Measurements from ENCODE around the gene ALX4. TPM values are rescaled to one million over a fixed set of nuclear protein-coding genes. Genes with fewer than 3 reads are reported as not detected.

ALX4 gene
- total and polyA plus RNA-seq, 2 of the 8 experiments (the other 6 are each of a cell fraction or from before 2014, with no cell fraction given) = not detected

GRCh38 chr11:44267006-44267749 is 42.8 kb downstream of the ALX4 start:
- Histone ChIP-seq H3K4me3 (ENCODE audit: extremely low read depth in 1 of 4, insufficient read depth in 2 of 4, low read depth in 3 of 4, low read length in 4 of 4) (no peak overlapping the region), H2BK5ac (ENCODE audit: low read depth, low read length) (no peak overlapping the region), H4K5ac (ENCODE audit: insufficient read length, low read depth, low read length) (no peak overlapping the region), H3K23me2 (ENCODE audit: low read depth, low read length) (no peaks in the 10 kb centered on the region), H3K4ac (replicated peaks; ENCODE audit: insufficient read length, low read depth, low read length) (no peak overlapping the region), H2BK120ac (replicated peaks; ENCODE audit: low read depth, low read length) (no peak overlapping the region), H3K18ac (ENCODE audit: extremely low read depth, low read length) (no peak overlapping the region), H2AFZ (ENCODE audit: low read length) (no peak overlapping the region), H3K9me3 (ENCODE audit: insufficient read depth in 2 of 2, low read depth in 1 of 2, low read length in 1 of 2) (no peaks in the 10 kb centered on the region), H2BK12ac (ENCODE audit: low read depth, low read length) (no peak overlapping the region), H2BK20ac (ENCODE audit: low read length) (no peak overlapping the region), H3K79me2 (ENCODE audit: control insufficient read depth in 1 of 2, insufficient read depth in 2 of 2, low read length in 2 of 2) (no peaks in the 10 kb centered on the region), H4K8ac (ENCODE audit: extremely low read depth, insufficient read depth, low read length) (no peak overlapping the region), H3K9ac (replicated peaks in 1 of 4; ENCODE audit: extremely low read depth in 1 of 4, low read depth in 3 of 4, low read length in 3 of 4) (no peak overlapping the region), H3K23ac (ENCODE audit: insufficient read length) (no peak overlapping the region), H3K4me2 (ENCODE audit: insufficient read depth in 1 of 2, low read depth in 2 of 2, low read length in 2 of 2) (no peak overlapping the region), H3K56ac (replicated peaks; ENCODE audit: insufficient read length, low read depth, low read length) (no peak overlapping the region), H2BK15ac (ENCODE audit: low read length) (no peak overlapping the region), H3K14ac (ENCODE audit: insufficient read length) (no peak overlapping the region), H4K20me1 (replicated peaks in 1 of 2; ENCODE audit: control insufficient read depth in 1 of 2, insufficient read depth in 2 of 2, low read length in 2 of 2) (no peaks in the 10 kb centered on the region), H3K79me1 (ENCODE audit: low read depth, low read length) (no peaks in the 10 kb centered on the region), H3K4me1 (replicated peaks in 1 of 4; ENCODE audit: control insufficient read depth in 3 of 4, insufficient read depth in 4 of 4, low read length in 3 of 4) (no peaks in the 10 kb centered on the region; a peak in 2 of 7 replicates), H3K36me3 (ENCODE audit: control insufficient read depth in 2 of 4, insufficient read depth in 4 of 4, low read length in 3 of 4) (no peaks in the 10 kb centered on the region), H3K27me3 (replicated peaks in 1 of 4; ENCODE audit: control insufficient read depth in 3 of 4, extremely low read depth in 1 of 4, insufficient read depth in 3 of 4, low read length in 3 of 4) (no peaks in the 10 kb centered on the region), H3K27ac (ENCODE audit: low read depth, low read length) (no peak overlapping the region), H4K91ac (replicated peaks; ENCODE audit: insufficient read length, low read length) (no peak overlapping the region), H2AK5ac (ENCODE audit: low read depth, low read length) (no peak overlapping the region)
- no peak for FAIRE-seq
- DNase-seq (ENCODE audit: low read depth in 1 of 2, low spot score in 2 of 2) = no peak
- ChIA-PET CTCF (ENCODE audit: partially characterized antibody) (interaction anchor here (0.7 to 3.0 kb wide), 9 partner anchors 9 to 377 kb away, joined by 3 to 20 read pairs (median 5); no protein-coding TSS in a partner anchor), POLR2A (ENCODE audit: partially characterized antibody) (interaction anchor here (1.7 kb wide), 1 partner anchor 9 kb away, joined by 4 read pairs; no protein-coding TSS in a partner anchor)
- TF ChIP-seq USF2 (IDR thresholded peaks at IDR 0.05; ENCODE audit: low read length) = no peak
- TF ChIP-seq TAF1 (IDR thresholded peaks at IDR 0.05; ENCODE audit: low read depth, low read length) = no peak
- 93% methylated on average over 24 of the region's 24 CpGs; no CpG with 5 or more reads in 1 of the 2 experiments for WGBS, 2 experiments (ENCODE audit: extremely low coverage in 1 of 2, insufficient coverage in 1 of 2, insufficient read length in 1 of 2, insufficient replicate concordance in 2 of 2, low coverage in 1 of 2, low lambda C conversion rate in 2 of 2, missing lambda C conversion rate in 1 of 2)
